Mesenchymal stem cell (in vitro differentiated cells and primary cell): Measurements from ENCODE around the gene CCL22.
"Not testable (repeated sequence)": the region's sequence is repeated elsewhere in the genome, so short reads cannot be mapped to it uniquely, and the experiment has no call there.

Experiments used
- DNase-seq: peaks from one replicate; pipeline ENCODE4 v3.0.0-alpha.2; 2013
- H2AFZ ChIP-seq: one replicate; pipeline ENCODE4 v1.6.1; 2013; ENCODE audit warnings: low read depth, mild to moderate bottlenecking, control low read depth, inconsistent platforms, low read length, moderate library complexity
- H2AK5ac ChIP-seq: 2 replicates; pipeline ENCODE4 v1.6.1; 2013; ENCODE audit warnings: low read length, moderate library complexity, mild to moderate bottlenecking, inconsistent platforms; ENCODE audit not compliant: severe bottlenecking
- H2BK120ac ChIP-seq: one replicate; pipeline ENCODE4 v1.6.1; 2013; ENCODE audit warnings: low read depth, mild to moderate bottlenecking, inconsistent platforms, low read length, moderate library complexity
- H2BK12ac ChIP-seq, 2 experiments: one replicate each; pipeline ENCODE4 v1.6.1; 2013; ENCODE audit warnings: inconsistent platforms in 2 of 2, low read length in 2 of 2, mild to moderate bottlenecking in 2 of 2, moderate library complexity in 2 of 2, control low read depth in 1 of 2
- H2BK15ac ChIP-seq: one replicate; pipeline ENCODE4 v1.6.1; 2013; ENCODE audit warnings: mild to moderate bottlenecking, low read depth, inconsistent platforms; ENCODE audit not compliant: poor library complexity, severe bottlenecking
- H2BK5ac ChIP-seq: 2 replicates; pipeline ENCODE4 v1.6.1; 2013; ENCODE audit warnings: low read depth, mild to moderate bottlenecking, low read length, control low read depth, inconsistent platforms; ENCODE audit not compliant: poor library complexity, severe bottlenecking
- H3K14ac ChIP-seq, 2 experiments: one replicate each; pipeline ENCODE4 v1.6.1; 2013; ENCODE audit warnings: inconsistent platforms in 2 of 2, low read length in 2 of 2, control low read depth in 1 of 2, mild to moderate bottlenecking in 1 of 2, moderate library complexity in 1 of 2
- H3K18ac ChIP-seq, 2 experiments: one replicate each; pipeline ENCODE4 v1.6.1; 2013; ENCODE audit warnings: inconsistent platforms in 2 of 2, low read length in 2 of 2, control low read depth in 1 of 2, low read depth in 1 of 2, mild to moderate bottlenecking in 1 of 2
- H3K23ac ChIP-seq, 2 experiments: one replicate each; pipeline ENCODE4 v1.6.1; 2013; ENCODE audit warnings: inconsistent platforms in 2 of 2, low read length in 2 of 2, mild to moderate bottlenecking in 2 of 2, moderate library complexity in 2 of 2, control low read depth in 1 of 2
- H3K27ac ChIP-seq: 2 replicates; pipeline ENCODE4 v1.5.1; 2013; ENCODE audit warnings: mild to moderate bottlenecking, moderate library complexity, low read length, control low read depth, inconsistent platforms; ENCODE audit not compliant: poor library complexity, severe bottlenecking
- H3K27me3 ChIP-seq, 2 experiments: 2 replicates each; pipeline versions ENCODE4 v1.6.1 to v1.7.0; 2013; ENCODE audit warnings: low read length in 2 of 2, mild to moderate bottlenecking in 2 of 2, moderate library complexity in 2 of 2, control low read depth in 1 of 2, inconsistent platforms in 1 of 2; ENCODE audit not compliant: control insufficient read depth in 1 of 2, insufficient read depth in 1 of 2
- H3K36me3 ChIP-seq, 2 experiments: 2 replicates each; pipeline versions ENCODE4 v1.6.1 to v1.7.0; 2013; ENCODE audit warnings: low read length in 2 of 2, control low read depth in 1 of 2, inconsistent platforms in 1 of 2, low read depth in 1 of 2, mild to moderate bottlenecking in 1 of 2; ENCODE audit not compliant: insufficient read depth in 2 of 2, control insufficient read depth in 1 of 2
- H3K4ac ChIP-seq, 2 experiments: one replicate each; pipeline ENCODE4 v1.6.1; 2013; ENCODE audit warnings: inconsistent platforms in 2 of 2, low read length in 2 of 2, mild to moderate bottlenecking in 2 of 2, moderate library complexity in 2 of 2, control low read depth in 1 of 2, low read depth in 1 of 2
- H3K4me1 ChIP-seq: 2 replicates; pipeline ENCODE4 v1.6.1; 2013; ENCODE audit warnings: low read depth, low read length, control low read depth; ENCODE audit not compliant: control insufficient read depth, insufficient read depth
- H3K4me2 ChIP-seq: 2 replicates; pipeline ENCODE4 v1.6.1; 2013; ENCODE audit warnings: low read length, mild to moderate bottlenecking, inconsistent platforms; ENCODE audit not compliant: poor library complexity, severe bottlenecking
- H3K4me3 ChIP-seq, 2 experiments: 2 replicates each; pipeline versions ENCODE4 v1.5.1 to v1.7.0; 2013; ENCODE audit warnings: low read length in 2 of 2, mild to moderate bottlenecking in 2 of 2, control low read depth in 1 of 2, low read depth in 1 of 2; ENCODE audit not compliant: insufficient read depth in 1 of 2
- H3K79me1 ChIP-seq: replicated peaks from 2 replicates; pipeline ENCODE4 v1.6.1; 2013; ENCODE audit warnings: mild to moderate bottlenecking, control low read depth, low read length, inconsistent platforms; ENCODE audit not compliant: poor library complexity, severe bottlenecking
- H3K9ac ChIP-seq: 2 replicates; pipeline ENCODE4 v1.7.0; 2013; ENCODE audit warnings: mild to moderate bottlenecking, low read length, moderate library complexity
- H3K9me3 ChIP-seq: 2 replicates; pipeline ENCODE4 v1.7.0; 2013; ENCODE audit warnings: mild to moderate bottlenecking, low read length; ENCODE audit not compliant: control insufficient read depth
- H4K8ac ChIP-seq: one replicate; pipeline ENCODE4 v1.6.1; 2013; ENCODE audit warnings: inconsistent platforms, mild to moderate bottlenecking, low read length, moderate library complexity
- H4K91ac ChIP-seq: one replicate; pipeline ENCODE4 v1.6.1; 2013; ENCODE audit warnings: mild to moderate bottlenecking, low read length, inconsistent platforms
- WGBS: methylation state at CpG from one replicate; pipeline ENCODE4 v1.1.7; 2013; ENCODE audit warnings: mixed read lengths; 5-methylcytosine and 5-hydroxymethylcytosine counted together

CCL22 gene

GRCh38 chr16:57394444-57394843 lies 35.9 kb downstream of the CCL22 start:
- Histone ChIP-seq H3K27me3 (peaks cover 33 to 36% of the 10 kb centered on the region in 2 experiments), H3K27ac (no peak overlapping the region), H3K23ac (no peak overlapping the region), H2BK5ac (no peak overlapping the region), H3K4ac (no peak overlapping the region), H3K14ac (no peak overlapping the region), H2BK15ac (no peak overlapping the region), H2BK12ac (no peak overlapping the region), H2AFZ (no peak overlapping the region), H2BK120ac (no peak overlapping the region), H3K79me1 (no peaks in the 10 kb centered on the region), H4K8ac (no peak overlapping the region), H2AK5ac (no peak overlapping the region), H4K91ac (no peak overlapping the region), H3K4me2 (no peak overlapping the region), H3K4me3 (no peak overlapping the region), H3K36me3 (no peaks in the 10 kb centered on the region), H3K4me1 (peaks cover 3% of the 10 kb centered on the region), H3K18ac (no peak overlapping the region), H3K9ac (no peak overlapping the region), H3K9me3 (no peaks in the 10 kb centered on the region)
- WGBS = 88% methylated on average over 7 of the region's 7 CpGs
- DNase-seq = no peak

DNA sequence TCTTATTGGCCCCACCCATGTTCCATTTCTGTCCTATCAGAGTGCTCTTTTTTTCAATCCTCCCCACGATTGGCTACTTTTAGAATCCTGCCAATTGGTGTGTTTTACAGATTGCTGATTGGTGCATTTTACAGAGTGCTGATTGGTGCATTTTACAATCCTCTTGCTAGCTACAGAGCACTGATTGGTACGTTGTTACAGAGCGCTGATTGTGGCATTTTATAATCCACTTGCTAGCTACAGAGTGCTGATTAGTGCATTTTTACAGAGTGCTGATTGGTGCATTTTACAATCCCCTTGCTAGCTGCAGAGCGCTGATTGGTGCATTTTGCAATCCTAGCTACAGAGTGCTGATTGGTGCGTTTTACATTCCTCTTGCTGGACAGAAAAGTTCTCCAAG lies 36.4 kb downstream of the CCL22 start:
- no peak overlapping the region for H3K18ac ChIP-seq
- H2AK5ac ChIP-seq = no peak overlapping the region
- H3K9ac ChIP-seq = no peak overlapping the region
- H3K27me3 ChIP-seq = peaks cover 31 to 33% of the 10 kb centered on the region in 2 experiments
- H3K4ac ChIP-seq = no peak overlapping the region
- H3K14ac ChIP-seq = no peak overlapping the region
- DNase-seq = no peak
- WGBS = 84% methylated on average over 5 of the region's 5 CpGs
- H3K79me1 ChIP-seq = no peaks in the 10 kb centered on the region
- no peak overlapping the region for H2BK12ac ChIP-seq
- peaks cover 3% of the 10 kb centered on the region for H3K4me1 ChIP-seq
- H2BK5ac ChIP-seq = no peak overlapping the region
- H3K4me3 ChIP-seq = no peak overlapping the region
- H3K27ac ChIP-seq = no peak overlapping the region
- H4K8ac ChIP-seq = no peak overlapping the region
- no peak overlapping the region for H2BK15ac ChIP-seq
- H2BK120ac ChIP-seq = no peak overlapping the region
- H3K36me3 ChIP-seq = no peaks in the 10 kb centered on the region
- no peaks in the 10 kb centered on the region for H3K9me3 ChIP-seq
- no peak overlapping the region for H2AFZ ChIP-seq
- H4K91ac ChIP-seq = no peak overlapping the region
- H3K4me2 ChIP-seq = no peak overlapping the region
- no peak overlapping the region for H3K23ac ChIP-seq

- Histone ChIP-seq H3K4me2 (no peak overlapping the region), H2BK15ac (no peak overlapping the region), H3K14ac (no peak overlapping the region), H3K18ac (no peak overlapping the region), H4K91ac (no peak overlapping the region), H3K4me3 (no peak overlapping the region), H4K8ac (no peak overlapping the region), H3K79me1 (no peaks in the 10 kb centered on the region), H3K9me3 (no peaks in the 10 kb centered on the region), H3K23ac (no peak overlapping the region), H3K36me3 (no peaks in the 10 kb centered on the region), H2AK5ac (no peak overlapping the region), H3K4me1 (peaks cover 3% of the 10 kb centered on the region), H2BK5ac (no peak overlapping the region), H2AFZ (no peak overlapping the region), H2BK120ac (no peak overlapping the region), H3K27ac (no peak overlapping the region), H3K27me3 (peaks cover 19 to 37% of the 10 kb centered on the region in 2 experiments), H2BK12ac (no peak overlapping the region), H3K9ac (no peak overlapping the region), H3K4ac (no peak overlapping the region)
- WGBS = 88% methylated on average over 4 of the region's 4 CpGs
- DNase-seq = no peak
Measured at GRCh38 chr16:57396786-57397185, 38.2 kb downstream of the CCL22 start.

GRCh38 chr16:57397493-57397892 lies 38.9 kb downstream of the CCL22 start:
- H3K14ac ChIP-seq, H3K4me1 ChIP-seq, H2BK15ac ChIP-seq, H3K4me3 ChIP-seq, H3K23ac ChIP-seq, H2BK5ac ChIP-seq, H3K9ac ChIP-seq, H3K4ac ChIP-seq, H3K18ac ChIP-seq, H3K36me3 ChIP-seq, H3K79me1 ChIP-seq, DNase-seq, H2BK120ac ChIP-seq, H3K27ac ChIP-seq, H3K4me2 ChIP-seq, H4K91ac ChIP-seq, H3K9me3 ChIP-seq, H2AK5ac ChIP-seq, H4K8ac ChIP-seq, H2AFZ ChIP-seq, H2BK12ac ChIP-seq: not testable (repeated sequence)
- peaks cover 20 to 40% of the 10 kb centered on the region in 2 experiments for H3K27me3 ChIP-seq
- WGBS = 92% methylated on average over 4 of the region's 4 CpGs
